ENCODE data around the gene CYB5R4.

DNA sequence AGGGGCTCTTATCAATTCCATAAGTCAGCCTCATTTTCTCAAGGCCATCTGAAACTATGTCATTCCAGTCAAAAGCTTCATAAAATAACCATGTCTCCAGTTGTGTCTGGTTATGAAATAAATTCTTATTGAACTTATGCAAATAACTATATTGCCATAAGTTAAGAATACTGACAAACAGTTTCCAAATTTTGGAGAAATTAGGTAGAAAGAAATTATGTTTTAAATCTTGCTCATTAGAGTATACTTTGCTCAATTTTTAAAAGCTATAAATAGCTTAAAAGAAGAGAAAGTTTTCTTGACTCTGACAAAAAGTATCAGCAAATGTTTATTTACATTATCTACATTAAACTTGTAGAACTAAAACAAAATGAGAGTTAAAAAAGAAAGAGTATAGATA lies 111.1 kb downstream of the CYB5R4 start:
- TF ChIP-seq, protein P1, sequence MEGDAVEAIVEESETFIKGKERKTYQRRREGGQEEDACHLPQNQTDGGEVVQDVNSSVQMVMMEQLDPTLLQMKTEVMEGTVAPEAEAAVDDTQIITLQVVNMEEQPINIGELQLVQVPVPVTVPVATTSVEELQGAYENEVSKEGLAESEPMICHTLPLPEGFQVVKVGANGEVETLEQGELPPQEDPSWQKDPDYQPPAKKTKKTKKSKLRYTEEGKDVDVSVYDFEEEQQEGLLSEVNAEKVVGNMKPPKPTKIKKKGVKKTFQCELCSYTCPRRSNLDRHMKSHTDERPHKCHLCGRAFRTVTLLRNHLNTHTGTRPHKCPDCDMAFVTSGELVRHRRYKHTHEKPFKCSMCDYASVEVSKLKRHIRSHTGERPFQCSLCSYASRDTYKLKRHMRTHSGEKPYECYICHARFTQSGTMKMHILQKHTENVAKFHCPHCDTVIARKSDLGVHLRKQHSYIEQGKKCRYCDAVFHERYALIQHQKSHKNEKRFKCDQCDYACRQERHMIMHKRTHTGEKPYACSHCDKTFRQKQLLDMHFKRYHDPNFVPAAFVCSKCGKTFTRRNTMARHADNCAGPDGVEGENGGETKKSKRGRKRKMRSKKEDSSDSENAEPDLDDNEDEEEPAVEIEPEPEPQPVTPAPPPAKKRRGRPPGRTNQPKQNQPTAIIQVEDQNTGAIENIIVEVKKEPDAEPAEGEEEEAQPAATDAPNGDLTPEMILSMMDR (IDR thresholded peaks at IDR 0.05) = no peak
- no peak for TF ChIP-seq EZH2 (IDR thresholded peaks at IDR 0.05; ENCODE audit: borderline replicate concordance, insufficient read depth, low read depth, low read length, poor library complexity, severe bottlenecking)
